UCSD-AML1 (cell line): Measurements from ENCODE around the gene LINGO4.

Experiments
- DNase-seq: peaks from one replicate; lab custom pipeline; 2025; ENCODE audit not compliant: unreplicated experiment; lab: John Stamatoyannopoulos, UW

The LINGO4 gene

DNA sequence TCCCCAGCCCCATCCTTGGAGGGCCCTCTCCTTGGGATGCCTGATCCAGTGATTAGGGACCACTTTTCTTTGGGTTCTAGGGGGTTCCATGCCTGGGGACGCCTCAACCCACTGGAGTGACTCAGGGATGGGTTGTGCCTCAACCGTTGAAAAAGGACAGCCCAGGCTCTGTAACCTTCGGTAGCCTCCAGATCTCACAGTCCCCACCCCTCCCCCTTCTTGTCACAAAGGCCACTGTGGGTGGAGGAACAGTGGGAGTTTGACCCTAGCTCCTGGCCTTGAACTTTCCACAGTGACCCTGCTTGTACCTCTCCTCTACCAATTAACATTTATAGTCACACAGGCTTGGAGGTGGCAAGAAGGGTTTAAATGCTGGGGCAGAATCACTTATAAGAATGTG is 29.0 kb upstream of the LINGO4 start:
- no peak for DNase-seq

DNA sequence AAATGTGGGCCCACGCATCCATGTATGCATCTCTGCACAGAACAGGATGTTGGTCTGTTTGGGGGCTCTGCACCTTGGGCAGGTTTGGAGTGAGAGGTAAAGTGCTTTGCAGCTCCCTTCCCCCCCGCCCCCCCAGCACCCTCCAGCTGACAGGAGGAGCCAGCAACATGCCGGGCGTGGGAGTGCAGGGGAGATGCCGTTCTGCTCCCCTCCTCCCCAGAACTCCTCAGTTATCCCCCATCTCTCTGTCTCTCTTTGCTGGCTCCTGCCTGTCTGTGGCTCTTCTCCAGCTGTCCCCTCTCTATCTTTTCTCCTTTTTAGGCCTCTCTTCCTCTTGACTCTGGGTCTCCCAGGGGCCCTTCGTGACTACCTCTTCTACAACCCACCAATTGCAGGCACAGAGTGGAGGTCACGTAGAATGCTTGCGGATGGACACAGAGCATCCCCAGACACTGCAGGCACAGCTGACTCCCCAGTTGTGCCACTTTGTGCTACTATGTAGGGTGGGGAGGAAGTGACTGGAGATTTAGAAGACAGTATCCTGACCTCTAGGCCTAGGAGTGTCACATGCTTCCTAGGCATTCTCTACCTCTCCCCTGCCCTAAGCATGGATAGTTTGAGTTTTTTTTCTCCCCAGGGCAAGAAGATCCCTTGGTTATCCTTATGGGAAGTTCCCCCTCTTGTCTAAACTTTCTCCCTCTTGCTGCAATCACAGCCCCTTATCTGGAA is 28.1 kb upstream of the LINGO4 start:
- no peak for DNase-seq

DNA sequence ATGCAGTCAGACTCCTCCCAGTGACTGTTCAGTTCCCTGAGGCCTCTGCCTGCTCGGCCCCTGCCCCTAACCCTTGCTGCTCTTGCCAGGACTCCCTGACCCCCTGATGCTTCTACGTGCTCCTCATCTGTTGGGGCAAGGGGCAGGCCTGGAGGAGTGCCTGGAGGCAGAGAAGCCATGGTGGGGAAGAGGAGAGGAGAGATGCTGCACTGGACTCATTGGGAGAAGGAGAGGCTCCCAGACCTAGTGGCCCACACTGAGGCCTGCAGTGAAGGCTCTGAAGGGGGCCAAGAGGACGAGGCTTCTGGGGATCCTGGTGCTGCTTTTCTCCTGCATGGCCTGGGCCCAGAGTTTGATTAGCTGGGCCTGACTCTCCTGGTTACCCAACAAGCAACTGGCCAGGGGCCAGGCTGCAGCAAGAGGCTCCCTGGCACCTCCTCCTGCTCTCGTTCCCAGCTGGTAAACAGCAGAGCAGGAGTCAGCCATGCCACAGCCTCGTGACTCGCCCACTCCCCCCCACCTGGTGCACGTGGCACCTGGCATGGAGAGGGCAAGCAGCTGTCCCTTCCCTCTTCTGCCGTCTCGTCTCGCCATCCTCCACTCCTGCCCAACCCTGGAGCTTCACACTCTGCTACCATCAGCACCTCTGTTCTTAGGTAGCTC is 27.2 kb upstream of the LINGO4 start:
- no peak for DNase-seq

DNA sequence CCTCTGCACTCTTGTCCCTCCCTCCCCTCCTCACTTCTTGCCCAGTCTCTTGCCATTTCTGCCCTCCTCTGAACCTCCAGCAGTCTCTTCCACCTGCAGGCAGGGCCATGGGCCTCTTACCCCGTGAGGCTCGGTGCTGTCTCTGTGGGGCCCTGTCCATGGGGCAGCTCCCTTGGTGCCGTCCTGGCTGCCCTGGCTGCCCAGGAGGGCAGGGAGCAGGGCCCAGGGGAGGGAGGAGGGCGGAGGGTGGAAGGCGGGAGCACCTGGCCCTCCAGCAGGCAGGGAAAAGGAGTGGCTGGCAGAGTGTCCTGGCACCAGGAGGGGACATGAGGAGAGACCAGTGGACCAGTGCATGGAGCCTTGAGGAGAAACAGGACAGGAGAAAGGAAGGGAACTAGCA is 26.4 kb upstream of the LINGO4 start, which contains the start of gene RORC:
Gene RORC (minus strand): TSS at position 198 of the 400 bp plus-strand sequence. CDS start 38 bp downstream, at position 160.
- no peak for DNase-seq

DNA sequence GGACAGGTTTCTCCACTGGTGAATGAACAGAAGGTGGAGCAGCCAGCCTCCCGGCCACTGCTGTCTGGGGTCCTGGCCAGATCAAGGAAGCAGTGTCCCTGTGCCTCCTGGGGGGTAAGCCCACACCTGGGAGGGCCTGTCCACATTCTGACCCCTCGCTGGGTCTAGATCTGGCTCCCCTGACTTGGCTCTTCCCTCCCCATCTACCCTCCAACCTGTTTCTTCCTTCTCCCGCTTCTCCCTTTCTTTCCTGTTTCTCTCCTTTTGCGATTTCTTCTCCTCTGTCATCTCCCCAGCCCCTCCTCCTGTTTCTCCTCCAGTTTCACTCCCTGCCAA is 26.0 kb upstream of the LINGO4 start:
- DNase-seq: no peak

DNA sequence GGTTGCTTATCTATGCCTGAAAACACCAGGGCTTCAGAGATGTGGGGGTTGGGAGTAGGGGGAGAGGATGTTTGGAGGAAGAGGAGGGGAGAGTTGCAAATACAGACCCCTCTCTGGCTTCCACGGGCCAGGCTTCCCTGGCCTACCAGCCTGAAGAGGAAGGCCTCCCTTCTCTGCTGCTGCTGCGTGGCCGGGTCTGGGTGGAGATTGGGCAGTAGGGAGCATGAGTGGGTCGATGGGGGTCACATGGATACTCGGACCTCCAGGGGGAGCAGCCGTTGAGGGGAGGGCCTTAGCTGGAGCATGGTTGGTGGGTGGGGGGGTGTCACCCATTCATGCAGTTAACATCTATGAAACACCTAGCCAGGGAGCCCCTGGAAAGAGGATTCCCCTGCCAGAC is 24.8 kb upstream of the LINGO4 start:
- peak; percentile 40 for DNase-seq

DNA sequence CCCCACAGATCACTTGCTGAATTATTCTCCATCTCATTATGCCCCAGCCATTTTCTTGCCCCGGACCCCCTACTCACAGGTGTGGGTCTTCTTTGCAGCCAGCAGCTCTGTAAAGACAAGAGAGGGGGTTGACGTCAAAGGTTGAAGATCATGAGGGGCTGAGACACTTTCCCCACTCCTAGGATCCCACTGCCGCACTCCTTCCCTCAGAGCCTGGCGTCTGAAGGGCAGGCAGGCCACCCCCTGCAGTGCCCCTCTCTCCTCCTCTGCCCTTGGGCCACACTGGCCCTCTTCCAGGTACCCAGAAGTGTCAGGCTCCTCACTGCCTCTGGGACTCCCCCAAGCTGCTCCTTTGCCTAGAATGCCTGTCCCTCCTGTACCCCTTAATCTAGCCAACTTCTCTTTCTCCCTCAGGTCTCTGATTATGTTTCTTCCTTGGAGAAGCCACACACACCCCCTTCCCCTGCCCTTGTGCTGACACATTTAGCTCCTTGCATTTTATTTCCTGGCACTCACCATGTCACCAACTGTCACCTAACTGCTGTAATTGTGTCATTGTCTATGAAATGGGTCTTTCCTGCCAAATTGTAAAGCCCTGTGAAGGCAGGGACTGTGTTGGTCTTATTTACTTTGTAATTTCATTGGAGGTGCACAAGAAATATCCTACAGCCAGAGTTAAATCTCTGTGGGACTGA is 24.3 kb upstream of the LINGO4 start:
- no peak for DNase-seq

DNA sequence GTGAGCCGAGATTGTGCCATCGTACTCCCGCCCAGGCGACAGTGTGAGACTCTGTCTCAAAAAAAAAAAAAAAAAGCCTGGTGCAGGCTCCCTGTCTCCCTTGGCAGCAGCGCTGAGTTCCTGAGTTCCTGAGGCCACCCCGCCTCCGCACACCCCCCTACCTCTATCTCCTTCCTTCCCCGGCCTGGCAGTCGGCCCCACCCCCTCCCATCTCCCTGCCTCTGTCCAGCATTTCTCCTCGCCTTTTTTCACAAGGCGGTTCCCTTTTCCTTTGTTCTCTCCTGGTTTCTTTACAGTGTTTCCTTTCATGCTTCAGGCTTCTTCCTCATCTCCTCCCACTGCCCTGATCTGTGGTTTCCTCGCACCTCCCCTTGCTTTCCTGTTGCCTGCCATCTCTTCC is 23.7 kb upstream of the LINGO4 start:
- DNase-seq: peak; percentile 83

DNA sequence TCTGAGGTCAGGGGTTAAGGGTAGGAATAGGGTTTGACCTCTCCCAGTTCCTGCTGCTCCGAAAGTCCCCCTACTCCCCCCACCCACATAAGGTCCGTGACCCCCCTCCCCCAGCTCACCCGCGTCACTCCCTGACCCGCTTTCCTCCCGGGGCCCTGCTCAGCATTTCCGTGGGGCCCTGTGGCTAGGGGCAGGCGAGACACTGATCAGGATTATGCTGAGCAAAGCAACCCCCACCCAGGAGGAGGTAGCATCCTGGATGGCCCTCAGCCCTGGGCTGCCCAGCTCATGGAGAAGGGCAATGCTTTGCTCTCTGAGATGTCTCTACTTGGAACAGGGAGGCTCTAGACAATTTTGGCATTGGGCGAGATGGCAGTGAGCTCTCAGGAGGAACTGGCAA is 22.6 kb upstream of the LINGO4 start:
- peak; percentile 35 for DNase-seq

DNA sequence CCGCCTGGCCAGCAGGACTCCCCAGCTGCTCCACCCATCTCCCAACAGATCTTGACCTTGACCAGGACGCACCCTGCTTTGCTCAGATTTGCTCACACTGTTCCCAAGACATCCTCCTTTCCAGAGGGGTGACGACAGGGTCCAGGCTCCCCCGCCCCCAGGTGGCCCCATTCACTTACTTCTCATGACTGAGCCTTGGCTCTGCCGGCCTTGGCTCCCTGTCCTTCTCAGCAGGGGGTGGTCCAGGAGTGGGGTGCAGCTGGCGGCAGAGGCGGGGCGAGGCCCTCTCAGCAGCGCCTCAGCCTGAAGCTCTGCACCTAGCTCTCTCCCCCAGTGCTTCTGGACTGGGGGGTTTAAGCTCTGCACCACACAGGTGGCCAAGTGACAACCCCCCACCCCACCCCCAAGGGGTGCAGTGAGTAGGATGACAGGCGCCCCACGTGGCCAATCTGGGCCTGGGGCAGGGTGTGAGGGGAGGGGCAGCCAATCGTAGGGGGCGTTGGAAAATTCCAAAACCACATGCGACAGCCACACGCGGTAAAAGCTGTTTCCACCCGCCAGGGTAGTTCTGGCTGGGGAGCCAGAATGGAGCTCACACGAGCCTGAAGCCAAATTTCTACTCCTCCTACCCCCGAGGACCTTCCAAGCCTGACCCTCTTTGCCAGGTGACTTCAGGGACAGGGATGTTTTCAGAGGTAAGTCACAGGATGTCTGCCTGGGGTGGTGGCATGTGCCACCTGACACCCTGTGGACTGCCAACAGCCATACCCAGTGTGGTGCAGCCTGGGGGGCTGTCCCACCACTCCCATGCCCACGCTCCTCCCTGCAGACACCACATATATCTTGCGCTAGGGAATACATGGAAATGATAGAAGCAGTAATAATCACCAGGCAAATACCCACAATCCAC is 20.8 kb upstream of the LINGO4 start:
- no peak for DNase-seq

DNA sequence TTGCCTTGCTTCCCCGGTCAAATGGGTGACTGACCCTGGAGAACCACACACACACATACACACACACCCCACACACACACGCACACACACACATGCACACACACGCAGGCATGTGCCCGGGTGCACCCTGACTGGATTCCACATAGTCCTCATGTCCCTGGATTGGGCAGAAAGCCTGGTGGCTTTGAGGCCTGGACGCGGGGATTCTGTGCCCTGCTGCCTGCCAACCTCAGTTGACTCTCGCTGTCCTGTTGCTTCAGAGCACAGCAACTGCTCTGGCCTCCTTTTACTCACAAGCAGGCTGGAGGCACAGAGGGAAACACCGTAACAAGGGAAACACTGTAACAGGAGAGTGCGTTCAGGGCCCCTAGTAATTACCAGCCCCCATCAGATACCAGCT is 20.0 kb upstream of the LINGO4 start:
- DNase-seq: no peak

DNA sequence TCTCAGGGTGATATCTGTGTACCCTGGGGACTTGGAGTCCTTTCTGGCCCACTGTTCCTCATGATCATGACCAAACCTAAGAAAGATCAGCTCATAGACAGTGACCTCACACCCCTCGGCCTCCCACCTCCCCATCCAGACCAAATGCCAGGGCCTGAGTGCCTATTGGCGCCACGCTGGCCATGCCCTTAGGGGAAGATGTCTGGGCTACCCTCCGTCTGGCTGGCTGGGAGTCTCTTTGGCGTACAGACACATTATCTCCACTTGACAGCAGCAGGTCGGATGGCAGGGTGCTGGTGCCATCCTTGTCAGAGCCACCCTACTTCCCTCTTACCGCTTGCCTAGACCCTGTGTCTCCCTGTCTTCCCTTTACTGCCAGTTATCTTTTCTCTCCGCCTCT is 18.0 kb upstream of the LINGO4 start:
- no peak for DNase-seq

DNA sequence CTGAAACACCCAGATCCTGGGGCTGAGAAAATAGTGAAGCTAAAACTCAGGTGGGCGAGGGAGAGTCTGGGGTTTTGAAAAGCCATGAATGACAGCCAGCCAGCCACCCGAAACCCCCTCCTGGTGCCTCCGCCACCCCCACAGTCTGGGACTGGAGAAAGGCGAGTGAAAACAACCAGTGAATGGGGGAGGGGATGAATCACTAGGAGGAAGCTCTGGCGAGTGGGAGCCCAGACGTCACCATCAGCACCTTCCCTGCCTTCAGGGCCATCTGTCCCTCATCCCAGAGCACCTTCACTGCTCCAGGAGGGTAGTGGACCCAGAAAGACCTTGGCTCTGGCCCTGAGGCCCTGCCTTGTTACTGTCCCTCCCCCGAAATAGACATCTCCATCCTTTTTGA is 17.2 kb upstream of the LINGO4 start:
- DNase-seq: peak; percentile 24

DNA sequence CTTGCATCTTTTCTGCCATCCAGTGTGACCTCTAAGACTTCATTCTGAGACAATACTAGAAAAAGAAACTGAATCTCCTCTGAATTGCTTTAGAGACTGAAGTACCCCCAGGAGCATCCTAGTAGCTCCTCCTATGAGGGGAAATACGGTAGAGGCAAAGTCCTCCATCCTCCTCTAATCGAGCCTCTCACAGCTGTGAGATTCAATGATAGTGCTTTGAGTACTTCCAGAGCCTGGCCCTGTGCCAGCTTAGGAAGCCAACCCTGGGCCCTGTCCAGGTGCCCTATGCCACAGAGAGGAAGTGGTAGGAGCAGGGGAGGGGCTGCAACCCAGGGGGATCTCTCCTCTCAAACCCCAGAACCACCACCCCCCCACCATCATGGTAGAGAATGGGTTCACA is 15.7 kb upstream of the LINGO4 start:
- DNase-seq: peak; percentile 58

DNA sequence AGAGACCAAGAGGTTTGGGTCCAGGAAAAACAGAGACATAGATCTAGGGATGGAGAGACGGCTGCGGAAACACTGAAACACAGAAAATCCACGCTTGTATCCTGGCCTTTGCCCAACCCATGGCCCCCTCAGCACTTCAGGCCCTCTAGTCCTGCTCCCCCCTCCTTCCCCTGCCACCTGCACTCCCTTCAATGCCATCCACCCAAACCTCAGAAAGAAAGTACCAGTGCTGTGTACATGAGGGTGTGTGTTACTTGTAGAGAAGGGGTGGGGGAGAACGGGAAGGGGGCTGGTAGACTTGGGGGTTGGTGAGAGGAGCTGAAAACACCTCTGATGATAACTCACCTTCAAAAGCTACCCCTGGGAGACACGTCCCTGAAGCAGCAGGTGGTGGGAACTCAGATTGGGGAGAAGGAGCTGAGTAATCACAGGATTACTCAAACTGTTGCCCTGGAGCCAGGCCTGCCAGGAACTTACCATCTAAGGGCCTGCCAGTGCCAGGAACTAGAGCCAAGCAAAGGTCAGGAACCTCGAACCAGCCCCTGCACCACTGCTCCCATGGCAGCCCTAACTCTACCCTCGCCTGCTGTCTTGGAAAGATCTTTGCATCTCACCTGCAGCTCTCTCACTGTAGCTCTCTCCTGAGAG is 14.9 kb upstream of the LINGO4 start:
- DNase-seq: no peak

DNA sequence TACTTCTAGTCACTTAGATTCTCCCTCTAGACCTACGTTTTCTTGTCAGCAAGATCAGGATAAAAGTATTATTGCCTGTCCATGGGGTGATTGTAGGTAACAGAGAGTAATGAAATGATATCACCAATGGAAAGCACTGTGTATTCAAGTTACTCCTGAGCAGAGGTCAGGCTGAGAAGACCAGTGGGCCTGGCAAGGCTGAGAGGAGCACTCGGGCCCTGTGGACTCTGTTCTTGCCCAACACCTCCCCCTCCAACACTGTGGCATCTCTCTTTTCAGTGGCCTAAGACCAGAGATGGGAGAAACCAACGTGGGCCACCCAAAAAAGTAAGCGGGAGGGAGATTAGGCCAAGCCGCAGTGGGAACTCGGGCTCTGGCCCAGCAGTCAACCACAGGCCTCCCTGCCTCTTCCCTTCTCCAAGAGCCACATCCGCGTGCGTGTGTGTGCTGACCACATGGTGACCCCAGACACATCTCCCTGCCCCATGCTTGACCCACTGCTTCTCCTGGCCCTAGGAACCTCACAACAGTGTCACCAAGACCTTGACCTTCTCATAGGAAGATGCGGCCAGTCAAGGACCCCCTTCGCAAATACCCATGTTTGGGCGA is 14.1 kb upstream of the LINGO4 start:
- no peak for DNase-seq

DNA sequence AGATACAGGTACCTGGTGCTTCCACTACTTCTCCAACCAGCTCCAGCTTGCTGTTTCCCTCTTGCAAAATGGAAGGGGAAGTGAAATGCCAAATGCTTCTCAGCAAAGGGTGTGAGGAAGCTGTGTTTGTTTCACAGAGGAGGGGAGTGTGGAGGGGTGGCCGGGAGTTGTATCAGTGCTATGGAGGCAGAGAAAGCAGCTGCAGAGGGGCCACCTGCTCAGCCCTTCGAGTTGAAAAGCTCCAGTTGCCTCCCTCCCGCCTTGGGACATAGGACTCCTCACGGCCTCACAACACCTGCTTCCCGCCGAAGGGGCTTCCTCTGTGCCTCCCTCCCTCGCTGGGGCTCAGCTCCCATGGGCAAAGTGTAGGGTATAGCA is 12.1 kb upstream of the LINGO4 start:
- DNase-seq: peak; percentile 23

DNA sequence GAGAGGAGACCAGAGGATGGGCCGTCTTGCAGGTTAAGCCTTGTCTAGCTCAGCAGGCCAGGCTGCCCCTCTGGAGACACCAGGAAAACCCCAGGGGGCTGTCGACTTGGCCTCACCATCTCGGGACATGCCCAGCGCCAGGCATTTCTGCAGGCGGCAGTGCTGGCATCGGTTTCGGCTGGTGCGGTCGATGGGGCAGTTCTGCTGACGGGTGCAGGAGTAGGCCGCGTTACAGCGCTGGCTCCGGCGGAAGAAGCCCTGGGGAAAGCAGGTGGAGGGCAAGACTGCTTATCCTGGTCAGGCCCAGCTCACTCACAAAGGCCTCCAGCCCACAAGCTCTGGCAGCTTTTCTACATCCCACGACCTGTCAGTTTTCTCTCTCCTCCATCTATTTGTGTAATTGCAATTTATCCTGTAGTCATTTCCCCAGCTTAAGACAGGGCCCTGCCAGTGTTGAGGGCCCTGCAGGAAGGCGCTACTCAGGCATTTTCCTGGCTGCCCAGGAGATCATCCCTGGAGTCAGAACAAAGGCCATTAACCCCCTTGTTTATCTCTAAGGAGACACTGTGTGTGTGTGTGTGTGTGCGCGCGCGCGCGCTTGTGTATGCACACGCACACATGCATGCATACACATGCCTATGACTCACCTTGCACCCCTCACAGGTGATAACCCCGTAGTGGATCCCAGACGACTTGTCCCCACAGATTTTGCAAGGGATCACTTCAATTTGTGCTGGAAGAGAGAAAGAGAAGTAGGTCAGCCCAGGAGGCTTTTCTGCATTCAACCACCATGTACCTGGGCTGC is 11.5 kb upstream of the LINGO4 start:
- DNase-seq: no peak

DNA sequence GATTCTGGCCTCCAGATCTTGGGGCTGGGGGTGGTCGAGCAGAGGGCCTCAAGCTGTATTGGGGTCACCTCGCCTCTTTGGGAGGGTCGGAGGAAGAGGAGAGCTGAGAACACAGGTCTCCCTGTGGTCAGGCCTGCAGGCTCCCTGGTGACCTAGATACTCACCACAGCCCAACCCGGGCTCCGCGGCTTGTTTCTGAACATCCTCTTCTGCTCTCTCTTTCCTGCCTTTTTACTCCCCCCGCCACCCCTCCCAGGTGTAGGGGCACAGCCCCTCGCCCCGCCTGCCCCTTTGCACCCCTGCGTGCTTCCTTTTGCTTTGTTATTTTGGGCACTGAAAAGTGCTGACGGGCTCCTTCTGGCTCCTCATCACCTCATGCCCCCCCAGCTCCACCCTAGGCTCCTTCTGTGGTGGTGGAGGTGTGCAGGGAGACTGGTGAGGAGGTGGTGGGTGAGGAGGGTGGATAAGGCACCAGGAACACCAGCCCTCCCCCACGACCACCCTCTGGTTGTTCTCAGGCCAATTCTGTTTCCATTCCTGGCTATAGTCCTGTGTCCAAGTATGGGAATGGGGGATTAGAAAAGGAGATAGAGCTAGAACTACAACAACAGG is 10.6 kb upstream of the LINGO4 start:
- DNase-seq: no peak
